Sigmoid colon (tissue), 7 donors: ENCODE measurements around the gene EMP1. TPM values are rescaled to one million over a fixed set of nuclear protein-coding genes. Genes with fewer than 3 reads are reported as not detected.
A peak's percentile ranks its signal among the peaks of the same experiment; 100 is the strongest.

ENCODE experiments used
- DNase-seq: peaks from one replicate; pipeline ENCODE4 v3.0.0-alpha.2; 2019
- H3K27ac ChIP-seq, 4 donors: fragments of 200-600 bp; sonication (generic); one replicate each; pipeline ENCODE4 v1.5.1; 2016 to 2019; ENCODE audit warnings: mild to moderate bottlenecking in 1 of 4
- H3K27me3 ChIP-seq, 3 donors: fragments of 200-600 bp; sonication (generic); one replicate each; pipeline ENCODE4 v1.5.1; 2019; ENCODE audit warnings: mild to moderate bottlenecking in 1 of 3
- H3K36me3 ChIP-seq, 4 donors: fragments of 200-600 bp; sonication (generic); one replicate each; pipeline ENCODE4 v1.5.1; 2016 to 2019
- H3K4me1 ChIP-seq, 4 donors: fragments of 200-600 bp; sonication (generic); one replicate each; pipeline ENCODE4 v1.5.1; 2017 to 2019
- H3K4me3 ChIP-seq, 4 donors: fragments of 200-600 bp; sonication (generic); one replicate each; pipeline ENCODE4 v1.5.1; 2017 to 2019; ENCODE audit warnings: mild to moderate bottlenecking in 2 of 4, moderate library complexity in 1 of 4
- H3K9me3 ChIP-seq, 4 donors: fragments of 200-600 bp in 3 of 4; sonication (generic) in 3 of 4; one replicate each; pipeline versions ENCODE4 v1.5.1 to v1.6.1; 2013 to 2019
- EP300 ChIP-seq, 4 donors: sonication (generic); formaldehyde crosslinking; IDR thresholded peaks; one replicate each; pipeline ENCODE4 v1.6.1; 2017; ENCODE audit warnings: antibody characterized with exemption in 4 of 4
- POLR2A ChIP-seq, 2 donors: fragments of 450-650 bp; IDR thresholded peaks; one replicate each; pipeline ENCODE4 v1.6.1; 2016; ENCODE audit warnings: antibody characterized with exemption in 2 of 2, mild to moderate bottlenecking in 2 of 2, moderate library complexity in 2 of 2
- POLR2AphosphoS5 ChIP-seq, 4 donors: sonication (generic); formaldehyde crosslinking; IDR thresholded peaks; one replicate each; pipeline ENCODE4 v1.6.1; 2017; ENCODE audit warnings: antibody characterized with exemption in 4 of 4
- WGBS, 2 donors: extraction: QIAGEN DNeasy Blood & Tissue Kit; methylation state at CpG; one replicate each; pipeline ENCODE4 v1.1.7; 2013; 5-methylcytosine and 5-hydroxymethylcytosine counted together
- intact Hi-C: fragments of 100-400 bp; cut with DNase I; formaldehyde crosslinking; loops from one replicate; pipeline ENCODE4 v1.15.1; 2023
- polyA plus RNA-seq, 3 donors: library from polyadenylated mRNA; stranded (reverse); fragments of 200-250 nt; gene quantifications; one replicate each; pipeline ENCODE4 v1.2.3, GENCODE V29; 2013
- total RNA-seq, 4 donors: library from RNA; depleted of rRNA; stranded (reverse); fragments of >200 nt; gene quantifications; one replicate each; pipeline ENCODE4 v1.1.0, GENCODE V29; 2016
- TF ChIP-seq, protein P1 (sequence below), 4 experiments: fragments of 450-650 bp in 3 of 4; fragments of 200-600 bp in 1 of 4; IDR thresholded peaks; one replicate each; pipeline ENCODE4 v1.5.1; 2016 to 2019; ENCODE audit warnings: antibody characterized with exemption in 4 of 4, mild to moderate bottlenecking in 3 of 4, moderate library complexity in 2 of 4
- donor health status: healthy with polysubstance abuse.
- donor health status: Bipolar disorder and iron deficiency.
- donor health status: healthy.

The EMP1 gene
- total and polyA plus RNA-seq, 7 donors = 25.8 to 172 (median 85.5) TPM

GRCh38 chr12:13194401-13195110 is 2.0 kb upstream of the EMP1 start:
- H3K4me1 ChIP-seq = peaks cover 0 to 21% (median 19%) of the 10 kb centered on the region in 4 donors
- DNase-seq = no peak
- H3K36me3 ChIP-seq = no peaks in the 10 kb centered on the region
- TF ChIP-seq POLR2A (IDR thresholded peaks at IDR 0.05) = no peak
- TF ChIP-seq POLR2AphosphoS5 (IDR thresholded peaks at IDR 0.05) = no peak
- TF ChIP-seq, protein P1, sequence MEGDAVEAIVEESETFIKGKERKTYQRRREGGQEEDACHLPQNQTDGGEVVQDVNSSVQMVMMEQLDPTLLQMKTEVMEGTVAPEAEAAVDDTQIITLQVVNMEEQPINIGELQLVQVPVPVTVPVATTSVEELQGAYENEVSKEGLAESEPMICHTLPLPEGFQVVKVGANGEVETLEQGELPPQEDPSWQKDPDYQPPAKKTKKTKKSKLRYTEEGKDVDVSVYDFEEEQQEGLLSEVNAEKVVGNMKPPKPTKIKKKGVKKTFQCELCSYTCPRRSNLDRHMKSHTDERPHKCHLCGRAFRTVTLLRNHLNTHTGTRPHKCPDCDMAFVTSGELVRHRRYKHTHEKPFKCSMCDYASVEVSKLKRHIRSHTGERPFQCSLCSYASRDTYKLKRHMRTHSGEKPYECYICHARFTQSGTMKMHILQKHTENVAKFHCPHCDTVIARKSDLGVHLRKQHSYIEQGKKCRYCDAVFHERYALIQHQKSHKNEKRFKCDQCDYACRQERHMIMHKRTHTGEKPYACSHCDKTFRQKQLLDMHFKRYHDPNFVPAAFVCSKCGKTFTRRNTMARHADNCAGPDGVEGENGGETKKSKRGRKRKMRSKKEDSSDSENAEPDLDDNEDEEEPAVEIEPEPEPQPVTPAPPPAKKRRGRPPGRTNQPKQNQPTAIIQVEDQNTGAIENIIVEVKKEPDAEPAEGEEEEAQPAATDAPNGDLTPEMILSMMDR (IDR thresholded peaks at IDR 0.05) = no peak
- TF ChIP-seq EP300 (IDR thresholded peaks at IDR 0.05) = no peak
- no peaks in the 10 kb centered on the region for H3K9me3 ChIP-seq
- intact Hi-C loops = loop anchor here (5.0 kb wide), 1 partner anchor 92 kb away; the partner anchor contains the start of gene GSG1
- no peak overlapping the region for H3K4me3 ChIP-seq
- no peaks in the 10 kb centered on the region for H3K27me3 ChIP-seq
- WGBS, 2 donors = 43 to 58% methylated on average over 6 of the region's 6 CpGs
- H3K27ac ChIP-seq = peak overlapping the region in 3 of 4 donors; percentile 28 to 79 (median 74)

DNA sequence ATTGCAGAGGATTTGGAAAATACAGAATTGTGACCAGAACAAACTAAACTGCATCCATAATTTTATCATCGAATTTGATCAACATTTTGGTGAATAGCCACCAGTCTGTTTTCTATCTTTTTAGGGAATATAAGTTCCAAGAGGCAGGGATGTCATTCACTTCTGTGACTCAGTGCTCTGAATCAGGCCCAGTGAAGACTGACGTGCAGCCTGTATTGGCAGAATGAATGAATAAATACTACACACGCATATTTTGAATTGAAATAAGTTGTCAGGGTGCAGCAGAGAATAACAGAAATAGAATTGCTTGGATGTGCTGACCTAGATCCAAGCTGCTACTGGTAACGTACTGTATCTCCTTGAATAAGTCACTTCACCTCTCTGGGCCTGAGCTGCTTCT is 1.3 kb upstream of the EMP1 start:
- intact Hi-C loops = loop anchor here (5.0 kb wide), 1 partner anchor 93 kb away; the partner anchor contains the start of gene GSG1
- no peak overlapping the region for H3K4me3 ChIP-seq
- no peak for DNase-seq
- TF ChIP-seq, protein P1 (IDR thresholded peaks at IDR 0.05) = no peak
- TF ChIP-seq POLR2AphosphoS5 (IDR thresholded peaks at IDR 0.05) = no peak
- TF ChIP-seq EP300 (IDR thresholded peaks at IDR 0.05) = no peak
- no peak for TF ChIP-seq POLR2A (IDR thresholded peaks at IDR 0.05)
- H3K36me3 ChIP-seq = no peaks in the 10 kb centered on the region
- H3K9me3 ChIP-seq = no peaks in the 10 kb centered on the region
- peaks cover 0 to 22% (median 19%) of the 10 kb centered on the region in 4 donors for H3K4me1 ChIP-seq
- H3K27ac ChIP-seq = peak overlapping the region; percentile 74 to 88 (median 78)
- H3K27me3 ChIP-seq = no peaks in the 10 kb centered on the region
- WGBS, 2 donors = 74 to 81% methylated on average over 4 of the region's 4 CpGs

DNA sequence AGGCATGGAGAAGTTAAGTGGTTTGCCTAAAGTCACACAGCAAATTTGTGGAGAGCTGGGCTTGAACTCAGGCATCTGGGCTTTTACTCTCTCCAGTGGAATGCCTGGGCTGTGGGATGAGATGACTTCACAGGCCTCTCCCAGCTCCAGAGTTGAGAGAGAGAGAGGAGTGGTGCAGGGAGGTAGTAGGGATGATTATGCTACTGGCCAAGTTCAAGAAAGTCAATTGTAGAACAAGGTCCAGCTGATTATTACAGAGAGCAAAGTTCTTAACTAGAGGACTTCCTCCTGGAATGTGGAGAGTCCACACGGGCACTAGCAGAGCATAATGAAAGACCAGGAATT is 769 bp upstream of the EMP1 start:
- WGBS, 2 donors = 0 to 23% methylated on average over 1 of the region's 1 CpG
- H3K9me3 ChIP-seq = no peaks in the 10 kb centered on the region
- intact Hi-C loops = loop anchor here (5.0 kb wide), 1 partner anchor 93 kb away; the partner anchor contains the start of gene GSG1
- TF ChIP-seq POLR2A (IDR thresholded peaks at IDR 0.05) = no peak
- TF ChIP-seq, protein P1 (IDR thresholded peaks at IDR 0.05) = no peak
- peak in 1 of 4 donors; percentile 2 for TF ChIP-seq POLR2AphosphoS5 (IDR thresholded peaks at IDR 0.05)
- no peak for TF ChIP-seq EP300 (IDR thresholded peaks at IDR 0.05)
- H3K27me3 ChIP-seq = no peaks in the 10 kb centered on the region
- peak overlapping the region in 1 of 4 donors; percentile 40 for H3K4me3 ChIP-seq
- peaks cover 0 to 26% (median 21%) of the 10 kb centered on the region in 4 donors for H3K4me1 ChIP-seq
- DNase-seq = no peak
- H3K27ac ChIP-seq = peak overlapping the region; percentile 74 to 88 (median 78)
- no peaks in the 10 kb centered on the region for H3K36me3 ChIP-seq

GRCh38 chr12:13197032-13197431 is 506 bp downstream of the EMP1 start:
- Histone ChIP-seq H3K36me3 (no peaks in the 10 kb centered on the region), H3K4me1 (peaks cover 0 to 27% (median 21%) of the 10 kb centered on the region in 4 donors), H3K9me3 (no peaks in the 10 kb centered on the region), H3K4me3 (peak overlapping the region; percentile 34 to 50 (median 44)), H3K27ac (peak overlapping the region; percentile 74 to 88 (median 78)), H3K27me3 (no peaks in the 10 kb centered on the region)
- 10 to 50% methylated on average over 7 of the region's 7 CpGs for WGBS, 2 donors
- DNase-seq = no peak
- intact Hi-C loops = loop anchor here (5.0 kb wide), 1 partner anchor 95 kb away; the partner anchor contains the start of gene GSG1
- TF ChIP-seq, protein P1 (IDR thresholded peaks at IDR 0.05) = no peak
- TF ChIP-seq POLR2A (IDR thresholded peaks at IDR 0.05) = no peak
- no peak for TF ChIP-seq EP300 (IDR thresholded peaks at IDR 0.05)
- no peak for TF ChIP-seq POLR2AphosphoS5 (IDR thresholded peaks at IDR 0.05)
